Natural killer cell (primary cell): ENCODE measurements around the gene CAP2. TPM values are rescaled to one million over a fixed set of nuclear protein-coding genes. Genes with fewer than 3 reads are reported as not detected.

Source experiments
- ATAC-seq, 3 donors: fragments of 150-1000 bp in 2 of 3; fragments of 200-7000 bp in 1 of 3; cut with Tn5 transposase; 1 replicate in 1 of 3; 2 replicates in 2 of 3; pipeline ENCODE4 v1.10.0; 2021; ENCODE audit warnings: mild to moderate bottlenecking in 2 of 3, moderate library complexity in 2 of 3
- DNase-seq, 2 donors: peaks; one replicate each; pipeline versions ENCODE4 v3.0.0 to v3.0.0-alpha.2; 2013 to 2021; ENCODE audit warnings: mixed read lengths in 1 of 2
- H3K27ac ChIP-seq: one replicate; pipeline ENCODE4 v1.5.1; 2013; ENCODE audit warnings: mild to moderate bottlenecking, low read length
- H3K27me3 ChIP-seq: one replicate; pipeline ENCODE4 v1.6.1; 2013; ENCODE audit warnings: low read length; ENCODE audit not compliant: control insufficient read depth, insufficient read depth
- H3K36me3 ChIP-seq: one replicate; pipeline ENCODE4 v1.6.1; 2013; ENCODE audit warnings: low read length; ENCODE audit not compliant: control insufficient read depth, insufficient read depth
- H3K4me1 ChIP-seq: one replicate; pipeline ENCODE4 v1.6.1; 2013; ENCODE audit warnings: low read length; ENCODE audit not compliant: control insufficient read depth, insufficient read depth
- H3K4me3 ChIP-seq: one replicate; pipeline ENCODE4 v1.5.1; 2013; ENCODE audit warnings: low read length
- H3K9me3 ChIP-seq: one replicate; pipeline ENCODE4 v1.6.1; 2013; ENCODE audit warnings: low read length; ENCODE audit not compliant: control insufficient read depth, insufficient read depth
- H3K27ac Mint-ChIP-seq, 2 donors: one replicate each; pipeline ENCODE4 v1.8.0; 2022; ENCODE audit warnings: mild to moderate bottlenecking in 2 of 2, mixed read lengths in 2 of 2, moderate library complexity in 1 of 2
- H3K27me3 Mint-ChIP-seq, 2 donors: one replicate each; pipeline ENCODE4 v1.8.0; 2022; ENCODE audit warnings: low read depth in 2 of 2, mixed read lengths in 2 of 2
- H3K36me3 Mint-ChIP-seq: one replicate; pipeline ENCODE4 v1.8.0; 2022; ENCODE audit warnings: mixed read lengths
- H3K4me1 Mint-ChIP-seq, 2 donors: one replicate each; pipeline ENCODE4 v1.8.0; 2022; ENCODE audit warnings: mixed read lengths in 2 of 2
- H3K4me3 Mint-ChIP-seq: one replicate; pipeline ENCODE4 v1.8.0; 2022; ENCODE audit warnings: mild to moderate bottlenecking, moderate library complexity, mixed read lengths
- H3K9me3 Mint-ChIP-seq, 2 donors: one replicate each; pipeline ENCODE4 v1.8.0; 2022; ENCODE audit warnings: mixed read lengths in 2 of 2
- CTCF ChIP-seq: fragments of 200-600 bp; IDR thresholded peaks from one replicate; pipeline ENCODE4 v1.8.0; 2022; ENCODE audit warnings: antibody characterized with exemption
- WGBS: methylation state at CpG from one replicate; pipeline ENCODE4 v1.1.7; 2013; ENCODE audit warnings: missing lambda C conversion rate; ENCODE audit not compliant: insufficient coverage; 5-methylcytosine and 5-hydroxymethylcytosine counted together
- intact Hi-C: fragments of 100-400 bp; cut with micrococcal nuclease; formaldehyde crosslinking; loops from one replicate; pipeline ENCODE4 v1.14.2; 2022
- total RNA-seq, 4 donors: library from RNA; stranded (reverse); fragments of 120-200 nt in 1 of 4; gene quantifications; one replicate each; pipeline versions ENCODE4 v1.2.3 to v1.2.4, GENCODE V29; 2013 to 2022

Gene CAP2
- total RNA-seq, 3 donors from 2014 or later (not counting 1 experiment from before 2014, with no cell fraction given): not detected

- Histone ChIP-seq H3K9me3 (no peaks in the 10 kb centered on the region), H3K4me1 (no peaks in the 10 kb centered on the region), H3K36me3 (no peaks in the 10 kb centered on the region), H3K27ac (no peak overlapping the region), H3K4me3 (no peak overlapping the region), H3K27me3 (no peaks in the 10 kb centered on the region)
- H3K9me3 Mint-ChIP-seq: no peaks in the 10 kb centered on the region
- H3K27ac Mint-ChIP-seq: no peak overlapping the region
- WGBS: 92% methylated on average over 7 of the region's 7 CpGs
- no peaks in the 10 kb centered on the region for H3K36me3 Mint-ChIP-seq
- intact Hi-C loops: no loop called here
- H3K27me3 Mint-ChIP-seq: peaks cover 7% of the 10 kb centered on the region in 2 donors
- no peaks in the 10 kb centered on the region for H3K4me1 Mint-ChIP-seq
- TF ChIP-seq CTCF: no peak
- ATAC-seq (no peak), DNase-seq (no peak)
- H3K4me3 Mint-ChIP-seq: no peak overlapping the region
Measured at GRCh38 chr6:17478223-17478907, 85.0 kb downstream of the CAP2 start.

GRCh38 chr6:17478946-17479345 is 85.6 kb downstream of the CAP2 start:
- no peaks in the 10 kb centered on the region for H3K9me3 ChIP-seq
- no peak overlapping the region for H3K27ac ChIP-seq
- intact Hi-C loops: no loop called here
- Mint-ChIP-seq H3K4me1 (no peaks in the 10 kb centered on the region), H3K36me3 (no peaks in the 10 kb centered on the region), H3K9me3 (no peaks in the 10 kb centered on the region), H3K4me3 (no peak overlapping the region), H3K27me3 (peaks cover 7% of the 10 kb centered on the region in 2 donors), H3K27ac (no peak overlapping the region)
- no peaks in the 10 kb centered on the region for H3K27me3 ChIP-seq
- H3K36me3 ChIP-seq: no peaks in the 10 kb centered on the region
- ATAC-seq (no peak), DNase-seq (no peak)
- no peak for TF ChIP-seq CTCF
- H3K4me1 ChIP-seq: no peaks in the 10 kb centered on the region
- WGBS: 88% methylated on average over 7 of the region's 7 CpGs
- H3K4me3 ChIP-seq: no peak overlapping the region

GRCh38 chr6:17480476-17480875 is 87.1 kb downstream of the CAP2 start:
- Mint-ChIP-seq H3K4me1 (no peaks in the 10 kb centered on the region), H3K27me3 (peaks cover 4 to 7% of the 10 kb centered on the region in 2 donors), H3K4me3 (no peak overlapping the region), H3K36me3 (no peaks in the 10 kb centered on the region), H3K9me3 (no peaks in the 10 kb centered on the region), H3K27ac (no peak overlapping the region)
- no peak for DNase-seq
- no peaks in the 10 kb centered on the region for H3K9me3 ChIP-seq
- TF ChIP-seq CTCF: no peak
- H3K27ac ChIP-seq: no peak overlapping the region
- no peak for ATAC-seq
- H3K27me3 ChIP-seq: no peaks in the 10 kb centered on the region
- WGBS: 100% methylated on average over 4 of the region's 4 CpGs
- no peaks in the 10 kb centered on the region for H3K4me1 ChIP-seq
- H3K4me3 ChIP-seq: no peak overlapping the region
- no peaks in the 10 kb centered on the region for H3K36me3 ChIP-seq
- intact Hi-C loops: no loop called here

GRCh38 chr6:17482711-17483110 is 89.3 kb downstream of the CAP2 start:
- no peaks in the 10 kb centered on the region for H3K9me3 ChIP-seq
- H3K27me3 ChIP-seq: no peaks in the 10 kb centered on the region
- no peaks in the 10 kb centered on the region for H3K4me1 ChIP-seq
- Mint-ChIP-seq H3K27me3 (no peaks in the 10 kb centered on the region), H3K4me3 (no peak overlapping the region), H3K9me3 (no peaks in the 10 kb centered on the region), H3K36me3 (no peaks in the 10 kb centered on the region), H3K27ac (no peak overlapping the region), H3K4me1 (no peaks in the 10 kb centered on the region)
- intact Hi-C loops: no loop called here
- no peak overlapping the region for H3K4me3 ChIP-seq
- 92% methylated on average over 6 of the region's 7 CpGs for WGBS
- DNase-seq (no peak), ATAC-seq (no peak)
- H3K27ac ChIP-seq: no peak overlapping the region
- TF ChIP-seq CTCF: no peak
- H3K36me3 ChIP-seq: no peaks in the 10 kb centered on the region
